ELF-1 (cell line): Measurements from ENCODE around the gene GBE1.
"Not testable (repeated sequence)": the region's sequence is repeated elsewhere in the genome, so short reads cannot be mapped to it uniquely, and the experiment has no call there.

Experiments used
- DNase-seq: peaks from one replicate; pipeline ENCODE4 v3.0.0-alpha.2; 2016; ENCODE audit warnings: low read depth, low spot score

The GBE1 gene

DNA sequence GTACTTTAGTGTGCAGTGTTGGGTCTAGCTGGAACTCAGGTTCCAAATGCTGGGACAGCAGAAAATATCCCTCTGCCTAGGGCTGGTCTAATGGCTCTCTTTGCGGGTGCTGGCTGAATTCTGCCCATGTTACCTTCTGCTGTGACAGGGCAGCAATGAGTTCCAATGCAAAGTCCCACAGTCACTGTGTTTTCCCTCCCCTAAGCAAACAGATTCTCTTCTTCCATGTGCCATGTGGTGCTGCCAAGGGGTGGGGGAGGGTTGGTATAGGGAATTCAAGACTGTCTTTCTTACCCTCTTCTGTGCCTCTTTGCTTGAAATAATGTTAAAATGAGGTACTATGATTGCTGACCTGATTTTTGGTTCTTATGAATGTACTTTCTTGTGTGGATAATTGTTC, 229.6 kb downstream of the GBE1 start:
- no peak for DNase-seq

DNA sequence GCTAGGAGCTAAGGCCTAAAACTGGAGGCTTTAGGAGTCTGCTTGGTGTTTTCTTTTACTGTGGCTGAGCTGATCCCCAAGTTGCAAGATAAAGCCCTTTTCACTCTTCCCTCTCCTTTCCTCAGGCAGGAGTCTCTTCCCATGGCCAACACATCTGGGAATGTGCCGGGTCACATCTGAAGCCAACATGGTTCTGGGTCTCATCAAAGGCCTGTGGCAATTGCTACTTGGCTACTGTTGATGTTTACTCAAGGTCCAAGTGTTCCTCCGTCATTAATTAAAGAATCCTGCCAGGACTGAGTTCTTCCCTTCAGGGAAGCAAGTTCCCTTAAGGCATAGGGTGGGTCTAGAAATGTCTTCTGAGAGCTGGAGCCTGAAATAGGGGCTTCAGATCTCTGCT, 230.2 kb downstream of the GBE1 start:
- DNase-seq: peak; percentile 10

DNA sequence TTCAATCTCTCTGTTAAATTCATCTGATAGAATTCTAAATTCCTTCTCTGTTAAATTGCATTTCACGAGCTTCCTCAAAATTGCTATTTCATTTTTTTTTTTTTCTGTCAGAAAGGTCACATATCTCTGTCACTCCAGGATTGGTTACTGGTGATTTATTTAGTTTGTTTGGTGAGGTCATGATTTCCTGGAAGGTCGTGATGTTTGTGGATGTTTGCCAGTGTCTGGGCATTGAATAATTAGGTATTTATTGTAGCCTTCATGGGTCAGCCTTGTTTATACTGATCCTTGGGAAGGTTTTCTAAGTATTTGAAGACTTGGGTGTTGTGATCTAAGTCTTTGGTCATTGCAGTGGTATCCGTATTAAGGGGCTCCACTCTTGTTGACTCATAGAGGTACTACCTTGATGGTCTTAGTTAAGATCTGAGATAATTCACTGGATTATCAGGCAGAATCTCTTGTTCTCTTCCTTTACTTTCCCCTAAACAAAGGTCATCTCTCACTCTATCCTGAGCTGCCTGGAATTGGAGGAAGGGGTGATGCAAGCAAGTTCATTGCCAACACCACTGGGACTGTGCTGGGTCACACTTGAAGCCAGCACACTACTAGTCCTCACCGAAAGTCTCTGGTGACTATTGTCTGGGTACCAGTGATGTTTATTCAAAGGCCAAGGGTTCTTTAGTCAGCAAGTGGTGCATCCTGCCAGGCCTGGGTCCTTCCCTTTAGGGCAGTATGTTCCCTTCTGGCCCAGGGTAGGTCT, 231.1 kb downstream of the GBE1 start:
- DNase-seq: no peak

DNA sequence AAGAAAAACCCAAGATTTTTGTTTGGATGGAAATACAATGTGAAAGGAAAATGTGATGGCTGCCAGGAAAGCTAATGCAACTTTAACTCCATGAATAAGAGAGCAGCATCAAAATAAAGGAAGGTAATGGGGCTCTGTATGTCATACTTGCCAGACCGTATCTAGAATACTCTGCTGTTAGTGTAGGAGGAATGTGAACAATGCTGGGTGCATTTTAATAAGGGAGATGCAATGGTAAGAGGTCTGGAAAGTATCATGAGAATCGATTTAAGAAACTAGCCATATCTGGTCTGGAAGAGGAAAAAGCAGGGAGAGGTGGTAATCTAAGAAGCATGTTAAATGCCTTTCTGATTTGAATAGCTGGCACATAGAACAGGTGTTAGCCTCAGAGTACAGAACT, 239.6 kb downstream of the GBE1 start:
- DNase-seq: no peak

DNA sequence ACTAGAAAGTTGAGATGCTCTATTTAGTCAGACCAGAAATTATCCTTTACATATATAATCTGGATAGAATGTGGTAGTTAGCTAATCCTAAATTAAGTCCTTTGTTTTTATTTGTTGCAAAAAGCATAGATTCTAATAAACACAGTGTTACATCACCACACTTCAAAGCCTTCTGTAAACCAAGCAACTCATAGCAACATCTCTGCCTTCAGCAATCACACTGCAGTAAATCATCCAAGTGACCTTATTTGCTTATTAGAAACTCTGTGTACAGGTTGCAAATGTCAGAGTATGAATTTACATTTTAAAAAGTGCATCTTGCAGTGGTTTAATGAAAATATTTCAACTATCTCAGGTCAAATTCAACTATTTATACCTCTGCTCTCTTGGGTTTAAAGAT, 242.5 kb downstream of the GBE1 start:
- no peak for DNase-seq

DNA sequence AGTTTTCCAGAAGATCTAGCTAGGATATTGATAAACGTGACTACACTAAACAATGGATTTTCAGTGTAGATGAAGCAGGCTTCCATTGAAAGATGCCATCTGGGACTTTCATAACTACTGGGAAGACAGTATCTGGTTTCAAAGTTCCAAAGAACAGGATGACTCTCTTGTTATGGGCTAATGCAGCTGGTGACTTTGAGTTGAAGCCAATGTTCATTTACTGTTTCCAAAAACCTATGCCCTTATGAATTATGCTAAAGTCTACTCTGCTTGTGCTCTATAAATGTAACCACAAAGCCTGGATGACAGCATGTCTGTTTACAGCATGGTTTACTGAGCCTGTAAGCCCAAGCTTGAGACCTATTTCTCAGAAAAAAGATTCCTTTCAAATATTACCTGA, 245.4 kb downstream of the GBE1 start:
- no peak for DNase-seq

DNA sequence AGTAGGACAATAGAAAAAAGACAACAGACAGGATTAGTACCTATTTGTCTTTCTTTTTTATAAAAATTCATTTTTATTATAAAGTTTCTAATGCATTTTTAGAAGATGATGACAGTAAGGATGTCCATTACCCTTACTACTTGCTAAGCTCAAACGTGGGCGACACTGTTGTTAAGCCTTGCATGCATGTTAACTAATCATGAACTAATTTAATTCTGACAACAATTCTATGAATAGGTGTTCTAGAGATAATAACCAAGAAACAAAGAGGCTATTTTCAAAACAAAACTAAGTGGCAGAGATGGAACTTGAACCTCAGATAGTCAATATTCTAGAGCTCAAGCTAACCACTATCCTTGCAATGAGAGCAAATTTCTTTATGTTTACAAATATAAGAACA, 247.9 kb downstream of the GBE1 start:
- DNase-seq: no peak

DNA sequence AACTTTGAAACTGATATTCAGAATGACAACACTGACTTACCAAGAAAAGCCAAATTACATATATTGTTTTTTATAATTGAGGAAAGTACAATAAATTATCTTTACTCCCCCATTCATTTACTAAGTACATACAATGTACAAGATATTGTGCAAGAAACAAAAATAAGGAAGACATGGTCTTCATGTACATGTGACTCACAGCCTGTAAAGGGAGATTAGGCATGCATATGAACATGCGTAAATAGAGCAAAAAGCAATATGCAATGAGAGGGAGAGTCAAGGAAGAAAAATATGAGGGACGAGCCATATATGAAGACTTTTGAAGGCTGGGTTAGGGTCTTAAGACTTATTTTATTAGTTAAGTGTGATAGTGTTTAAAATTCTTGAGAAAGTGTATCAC, 258.4 kb downstream of the GBE1 start:
- no peak for DNase-seq

DNA sequence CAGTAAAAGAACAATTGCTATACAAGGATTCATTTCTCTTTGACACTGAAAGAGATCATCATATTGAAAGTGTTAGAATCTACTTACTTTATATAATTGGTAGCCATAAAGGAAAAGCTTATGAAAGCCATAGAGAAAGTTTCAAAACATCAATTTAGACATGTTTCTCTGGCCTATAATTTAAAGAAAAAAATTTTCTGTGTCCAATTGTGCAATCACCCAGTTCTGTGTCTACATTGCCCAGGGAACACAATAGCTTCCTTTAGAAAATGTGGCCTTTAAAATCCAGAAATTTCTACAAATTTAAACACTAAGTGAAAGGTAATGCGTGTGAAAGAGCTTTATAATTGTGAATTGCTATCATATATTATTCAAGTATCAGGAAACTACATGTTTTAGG, 259.2 kb downstream of the GBE1 start:
- no peak for DNase-seq

DNA sequence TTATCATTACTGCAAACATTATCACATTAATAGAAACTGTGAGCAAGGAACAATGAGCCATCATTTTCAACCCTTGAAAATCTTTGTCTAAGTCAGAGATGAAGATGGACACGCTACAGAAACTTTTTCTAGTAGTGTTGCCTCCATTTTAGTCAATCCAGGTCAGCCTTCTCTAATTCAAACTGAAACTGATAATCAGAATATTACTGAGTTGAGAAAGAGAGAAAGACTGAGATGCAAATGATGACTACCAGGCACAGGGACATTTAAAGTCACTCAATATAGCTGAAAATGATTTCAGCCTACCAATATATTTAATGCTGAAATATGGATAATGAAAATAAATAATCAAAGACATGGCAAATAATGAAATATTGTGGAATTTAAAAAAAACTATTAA, 261.4 kb downstream of the GBE1 start:
- no peak for DNase-seq

DNA sequence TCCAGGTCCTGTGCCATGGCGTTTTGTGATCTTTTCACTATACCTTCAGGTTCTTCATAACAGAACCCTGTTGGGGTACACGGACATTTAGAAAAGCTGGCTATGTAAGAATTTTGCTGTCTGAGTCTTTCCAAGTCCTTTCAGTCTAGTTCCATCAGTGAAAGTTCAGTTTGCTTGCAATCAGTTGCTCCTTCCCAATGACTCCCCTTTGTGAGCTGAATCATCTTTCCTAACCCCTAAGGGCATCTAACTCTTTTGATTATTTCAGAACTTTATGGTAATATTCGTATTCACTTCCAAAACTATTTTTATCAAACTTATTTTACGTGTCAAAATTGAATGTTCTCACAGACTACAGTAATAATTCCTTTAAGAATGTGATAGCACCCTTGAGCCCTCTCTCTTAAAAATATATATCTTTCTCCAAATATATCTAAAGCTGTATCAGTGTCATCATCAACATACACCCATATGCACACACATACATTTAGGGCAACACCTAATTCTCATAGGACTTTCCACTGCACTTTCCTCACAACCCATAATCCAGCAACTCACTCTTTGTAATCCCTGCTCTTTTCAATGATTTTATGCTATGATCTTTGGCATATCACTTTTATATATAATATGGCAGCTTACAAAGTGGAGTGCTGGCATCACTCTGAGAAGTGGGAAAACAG, 263.7 kb downstream of the GBE1 start:
- DNase-seq: no peak

DNA sequence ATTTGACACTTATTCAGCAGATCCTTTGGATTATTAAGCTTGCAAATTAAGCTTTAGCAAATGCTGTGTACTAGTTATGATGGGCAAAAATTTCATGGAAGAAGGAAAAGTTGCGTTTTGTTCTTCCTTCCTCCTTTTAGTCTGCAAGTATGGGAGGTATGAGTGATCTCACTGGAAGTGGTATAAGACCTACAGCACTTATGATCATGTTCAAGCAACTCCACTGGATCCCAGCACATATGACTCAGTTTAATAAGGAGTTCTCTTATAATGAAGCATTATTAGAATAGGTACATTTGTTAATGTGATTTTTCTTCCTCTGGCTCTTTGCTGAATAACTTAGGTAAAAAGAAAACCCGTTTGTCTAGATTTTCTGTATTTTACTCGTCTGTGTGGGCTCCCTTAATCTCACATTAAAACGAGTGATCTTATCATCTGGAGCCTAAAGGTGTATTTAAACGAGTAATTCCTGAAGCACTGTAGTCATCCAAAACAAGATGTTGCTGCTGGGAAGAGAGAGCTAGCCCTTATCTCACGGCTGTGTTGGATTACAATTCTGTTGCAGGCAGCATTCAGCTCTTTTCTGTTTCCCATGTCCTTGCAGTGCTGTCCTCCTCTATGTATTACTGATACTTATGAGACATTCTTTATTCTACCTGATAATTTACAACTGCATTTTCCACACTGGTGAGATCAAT, 264.9 kb downstream of the GBE1 start:
- DNase-seq: peak; percentile 23

DNA sequence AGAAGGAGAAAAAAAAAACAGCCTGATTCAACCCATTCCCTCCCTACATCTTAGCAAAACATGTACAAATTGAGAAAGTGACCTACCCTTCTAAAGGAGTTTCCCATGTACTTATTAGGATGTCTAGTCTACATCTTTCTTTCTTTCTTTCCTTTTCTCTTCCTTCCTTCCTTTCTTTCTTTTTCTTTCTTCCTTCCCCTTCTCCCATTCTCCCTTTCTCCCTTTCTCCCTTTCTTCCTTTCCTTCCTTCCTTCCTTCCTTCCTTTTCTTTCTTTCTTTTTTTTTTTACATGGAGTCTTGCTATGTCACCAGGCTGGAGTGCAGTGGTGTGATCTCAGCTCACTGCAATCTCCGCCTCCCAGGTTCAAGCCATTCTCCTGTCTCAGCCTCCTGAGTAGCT, 269.0 kb downstream of the GBE1 start:
- not testable (repeated sequence) for DNase-seq

DNA sequence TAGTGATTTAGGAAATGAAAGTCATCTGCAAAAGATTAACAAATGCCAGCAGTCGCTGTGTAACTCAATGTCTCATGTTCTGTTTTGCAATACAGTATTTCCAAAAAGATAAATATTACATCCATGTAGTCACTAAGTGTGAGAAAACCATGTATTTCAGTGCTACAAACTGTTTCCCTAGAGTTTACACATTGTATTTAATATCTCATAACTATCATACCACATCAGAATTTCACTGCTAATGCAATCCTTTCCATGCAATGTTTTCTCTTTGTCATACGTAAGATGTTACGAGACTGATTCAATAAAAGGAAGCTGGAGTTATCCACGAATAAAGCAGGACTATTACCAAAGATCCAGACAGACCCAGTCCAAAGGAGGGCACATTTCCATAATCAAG, 269.4 kb downstream of the GBE1 start:
- no peak for DNase-seq

DNA sequence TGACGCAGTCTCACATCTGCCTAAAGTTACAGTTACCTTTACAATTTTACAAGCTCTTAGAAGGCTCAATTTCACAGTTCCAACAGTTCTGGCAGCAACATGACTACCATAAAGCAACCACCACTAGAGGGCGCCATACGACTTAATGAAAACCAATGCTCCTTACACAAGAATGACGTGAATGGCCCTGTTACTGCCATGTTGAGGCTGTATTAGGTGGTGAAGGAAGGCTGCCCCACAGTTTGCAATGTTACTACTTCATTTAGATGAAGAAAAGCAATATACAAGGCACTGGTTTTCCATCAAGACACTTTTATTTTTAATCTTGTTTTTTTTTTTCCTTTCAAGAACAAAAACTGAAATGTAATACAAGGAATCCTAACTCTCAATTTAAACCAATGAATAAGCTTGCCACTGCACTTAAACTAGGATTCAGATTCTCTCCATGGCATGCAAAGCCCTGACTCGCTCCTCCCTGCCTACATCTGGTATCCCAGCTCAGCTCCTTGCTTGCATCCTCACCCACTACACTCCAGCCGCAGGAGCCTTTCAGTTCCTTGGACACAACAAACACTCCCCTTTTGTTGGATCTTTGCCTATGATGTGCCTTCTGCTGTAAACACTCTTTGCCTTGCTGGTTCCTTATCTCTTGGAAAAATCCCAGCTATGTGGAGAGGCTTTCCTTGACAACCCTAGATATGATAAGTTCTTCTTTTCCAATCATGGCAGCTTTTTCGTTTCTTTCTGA, 270.7 kb downstream of the GBE1 start:
- peak; percentile 87 for DNase-seq

DNA sequence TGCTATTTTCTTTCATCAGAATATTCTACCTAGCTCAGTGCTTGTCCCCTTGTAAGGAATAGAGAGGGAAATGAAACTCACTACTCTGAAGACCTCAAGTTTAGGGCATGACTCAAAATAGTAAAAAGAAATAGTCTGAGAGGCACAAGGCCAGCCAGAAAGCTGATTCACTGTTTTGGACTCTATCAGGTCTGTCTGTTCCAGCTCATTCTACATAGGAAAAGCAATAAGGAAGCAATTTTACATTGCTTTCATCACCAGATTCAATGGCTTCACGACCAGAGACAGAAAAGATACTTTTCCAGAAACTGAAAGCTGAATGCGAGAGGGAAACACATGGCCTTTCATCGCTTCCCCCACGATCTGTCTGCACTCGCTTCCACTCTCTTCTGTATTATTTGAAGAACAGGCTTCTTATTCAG, 276.0 kb downstream of the GBE1 start:
- DNase-seq: no peak

DNA sequence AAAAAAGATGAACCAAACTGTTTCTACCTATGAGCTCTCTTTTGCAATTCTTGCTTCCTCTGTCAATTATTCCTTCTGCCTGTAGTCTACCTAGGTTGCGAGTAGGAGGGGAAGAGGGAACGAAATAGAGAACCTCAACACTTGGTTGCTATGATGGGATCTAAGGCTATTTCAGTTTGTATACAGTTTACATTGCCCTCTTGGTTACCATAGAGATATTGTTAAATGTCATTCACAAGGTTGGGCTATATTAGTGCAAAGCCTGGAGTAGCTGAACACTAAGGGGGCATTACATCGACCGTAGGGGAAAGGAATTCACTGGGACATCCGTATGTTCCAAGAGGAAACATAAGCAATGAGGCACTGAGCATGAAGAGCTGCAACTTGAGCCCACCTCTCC, 276.9 kb downstream of the GBE1 start:
- DNase-seq: no peak

DNA sequence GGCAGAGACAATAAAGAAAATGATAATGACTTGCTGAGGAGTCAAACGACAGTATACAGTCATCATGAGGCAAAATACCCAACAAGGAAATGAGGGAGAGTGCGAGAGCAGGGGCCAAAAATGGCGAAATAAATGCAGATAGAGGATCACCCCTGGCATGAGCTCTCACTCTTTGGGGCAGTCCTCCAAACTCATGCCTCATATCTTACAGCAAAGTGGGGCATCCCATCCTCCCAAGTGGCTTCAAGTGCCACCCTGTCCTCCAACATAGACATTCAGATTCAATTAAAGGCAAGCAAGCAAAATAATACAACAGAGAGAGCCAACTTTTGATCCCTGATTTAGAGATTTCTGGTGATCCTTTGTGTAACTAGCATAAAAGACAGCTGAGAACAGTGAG, 278.4 kb downstream of the GBE1 start:
- DNase-seq: no peak

DNA sequence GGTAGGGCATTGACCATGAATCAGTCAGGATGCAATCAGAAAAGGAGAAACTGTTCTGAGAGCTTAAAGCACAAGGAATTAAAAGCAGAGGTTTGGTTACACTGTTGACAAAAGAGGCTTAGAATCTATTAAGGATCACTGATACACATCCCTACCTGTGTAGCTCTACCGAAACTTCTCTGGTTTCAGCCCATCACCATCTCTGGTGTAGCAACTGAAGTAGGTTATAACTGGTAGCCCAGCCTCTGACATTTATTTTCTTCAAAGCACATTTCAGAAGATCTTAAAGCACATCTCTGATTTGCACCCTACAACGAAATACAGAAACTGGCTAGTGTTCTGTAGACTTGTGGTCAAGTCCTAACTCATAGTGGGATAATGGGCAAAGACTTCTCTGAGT, 283.7 kb downstream of the GBE1 start:
- no peak for DNase-seq

DNA sequence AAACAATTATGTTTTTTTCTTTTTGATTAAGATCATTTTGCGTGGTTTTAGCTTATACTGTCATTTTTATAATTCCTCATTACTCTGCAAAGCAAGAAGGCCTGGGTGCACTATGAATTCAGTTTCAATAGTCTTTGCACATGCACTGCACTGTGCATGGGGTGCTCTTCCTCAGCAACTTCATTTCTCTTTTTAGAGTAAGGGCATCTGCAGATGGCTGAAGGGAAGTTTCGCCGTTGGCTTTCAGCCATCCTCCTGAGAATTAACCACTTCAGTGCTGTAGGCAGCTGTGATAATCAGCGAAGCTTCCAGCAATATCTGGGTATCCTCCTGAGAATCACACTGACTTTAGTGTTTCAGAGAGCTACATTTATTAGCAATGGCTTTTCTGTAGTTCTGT, 284.8 kb downstream of the GBE1 start:
- no peak for DNase-seq

DNA sequence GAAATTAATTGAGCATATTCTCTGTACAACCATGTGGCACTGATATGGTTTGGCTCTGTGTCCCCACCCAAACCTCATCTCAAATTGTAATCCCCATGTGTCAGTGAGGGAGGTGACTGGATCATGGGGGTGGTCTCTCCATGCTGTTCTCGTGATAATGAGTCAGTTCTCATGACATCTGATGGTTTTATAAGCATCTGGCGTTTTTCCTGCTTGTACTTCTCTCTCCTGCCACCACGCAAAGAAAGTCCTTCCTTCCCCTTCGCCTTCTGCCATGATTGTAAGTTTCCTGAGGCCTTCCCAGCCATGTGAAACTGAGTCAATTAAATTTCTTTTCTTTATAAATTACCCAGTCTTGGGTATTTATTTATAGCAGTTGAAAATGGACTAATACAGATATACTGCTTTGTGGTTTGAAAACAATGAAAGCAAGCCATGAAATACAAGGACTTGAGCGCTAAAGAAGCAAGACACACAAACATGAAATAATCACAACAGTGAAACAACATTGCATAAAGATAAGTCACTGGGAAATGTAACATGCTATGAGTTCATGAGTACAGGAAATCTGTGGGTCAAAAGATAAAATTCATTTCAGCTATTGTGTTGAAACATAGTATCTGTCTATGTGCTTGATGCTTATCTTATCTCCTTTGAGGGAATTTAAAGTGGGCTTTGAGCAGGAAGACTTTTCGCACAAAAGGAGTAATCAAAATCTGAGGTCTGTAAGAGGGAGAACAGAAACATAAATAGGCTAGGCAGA, 288.7 kb downstream of the GBE1 start:
- DNase-seq: no peak
